H1 (cell line): ENCODE results near the gene C17orf114.

Experiments
- CTCF ChIA-PET: fragments of 300-600 bp; sonication (Branson Sonifier 250); formaldehyde crosslinking; loops from one replicate; lab custom pipeline; 2021; ENCODE audit not compliant: partially characterized antibody; lab: Charles Lee
- POLR2A ChIA-PET: fragments of 300-600 bp; sonication (Branson Sonifier 250); formaldehyde crosslinking; loops from one replicate; lab custom pipeline; 2021; ENCODE audit warnings: inconsistent platforms; ENCODE audit not compliant: partially characterized antibody; lab: Charles Lee
- DNase-seq, 2 experiments: peaks; one replicate each; pipeline versions ENCODE4 v3.0.0 to v3.0.0-alpha.2; 2010 to 2022; ENCODE audit warnings: low spot score in 2 of 2, low read depth in 1 of 2, mixed read lengths in 1 of 2
- FAIRE-seq: peaks from 2 replicates; lab custom pipeline; 2011; peaks lifted over from hg19 to GRCh38; lab: Jason Lieb, UNC
- H2AFZ ChIP-seq: 2 replicates; pipeline ENCODE4 v1.8.1; 2012; ENCODE audit warnings: low read length, inconsistent platforms
- H2AK5ac ChIP-seq: 2 replicates; pipeline ENCODE4 v1.6.1; 2013; ENCODE audit warnings: low read depth, low read length
- H2BK120ac ChIP-seq: replicated peaks from 2 replicates; pipeline ENCODE3; 2013; ENCODE audit warnings: low read depth, low read length, inconsistent platforms
- H2BK12ac ChIP-seq: 2 replicates; pipeline ENCODE4 v1.6.1; 2013; ENCODE audit warnings: low read depth, low read length
- H2BK15ac ChIP-seq: 2 replicates; pipeline ENCODE4 v1.6.1; 2013; ENCODE audit warnings: low read length
- H2BK20ac ChIP-seq: 2 replicates; pipeline ENCODE4 v1.6.1; 2013; ENCODE audit warnings: low read length
- H2BK5ac ChIP-seq: 2 replicates; pipeline ENCODE4 v1.6.1; 2013; ENCODE audit warnings: low read depth, low read length
- H3K14ac ChIP-seq: 2 replicates; pipeline ENCODE4 v1.6.1; 2013; ENCODE audit warnings: inconsistent platforms; ENCODE audit not compliant: insufficient read length
- H3K18ac ChIP-seq: 2 replicates; pipeline ENCODE4 v1.6.1; 2013; ENCODE audit warnings: low read length; ENCODE audit errors: extremely low read depth
- H3K23ac ChIP-seq: 2 replicates; pipeline ENCODE4 v1.6.1; 2013; ENCODE audit warnings: inconsistent platforms; ENCODE audit not compliant: insufficient read length
- H3K23me2 ChIP-seq: 2 replicates; pipeline ENCODE4 v1.6.1; 2013; ENCODE audit warnings: low read depth, low read length
- H3K27ac ChIP-seq: 2 replicates; pipeline ENCODE4 v1.6.1; 2011; ENCODE audit warnings: low read depth, low read length, inconsistent platforms
- H3K27me3 ChIP-seq, 4 experiments: replicated peaks in 1 of 4; 1 replicate in 1 of 4; 2 replicates in 3 of 4; pipeline versions ENCODE4 v1.6.1 to v1.8.1; 2011 to 2013; ENCODE audit warnings: low read length in 3 of 4, mild to moderate bottlenecking in 3 of 4, inconsistent platforms in 2 of 4, mixed read lengths in 2 of 4, moderate library complexity in 1 of 4; ENCODE audit not compliant: control insufficient read depth in 3 of 4, insufficient read depth in 3 of 4; ENCODE audit errors: extremely low read depth in 1 of 4
- H3K36me3 ChIP-seq, 4 experiments: 2 replicates each; pipeline versions ENCODE4 v1.6.1 to v1.8.1; 2011 to 2013; ENCODE audit warnings: mild to moderate bottlenecking in 4 of 4, low read length in 3 of 4, moderate library complexity in 2 of 4, control low read depth in 1 of 4, inconsistent platforms in 1 of 4; ENCODE audit not compliant: insufficient read depth in 4 of 4, control insufficient read depth in 2 of 4
- H3K4ac ChIP-seq: replicated peaks from 2 replicates; pipeline ENCODE3; 2013; ENCODE audit warnings: low read length, low read depth, mixed read lengths, inconsistent platforms; ENCODE audit not compliant: insufficient read length
- H3K4me1 ChIP-seq, 4 experiments: replicated peaks in 1 of 4; 1 replicate in 1 of 4; 2 replicates in 3 of 4; pipeline versions ENCODE4 v1.6.1 to v1.8.1; 2011 to 2013; ENCODE audit warnings: low read length in 3 of 4, inconsistent platforms in 2 of 4, mixed read lengths in 1 of 4; ENCODE audit not compliant: insufficient read depth in 4 of 4, control insufficient read depth in 3 of 4
- H3K4me2 ChIP-seq, 2 experiments: 2 replicates each; pipeline versions ENCODE4 v1.6.1 to v1.8.1; 2011 to 2013; ENCODE audit warnings: low read depth in 2 of 2, low read length in 2 of 2, control low read depth in 1 of 2, inconsistent platforms in 1 of 2, mild to moderate bottlenecking in 1 of 2; ENCODE audit not compliant: insufficient read depth in 1 of 2
- H3K4me3 ChIP-seq, 4 experiments: fragments of 200-600, 300-600 bp in 1 of 4; sonication (generic), shearing (Covaris generic), sonication (Bioruptor Twin) in 1 of 4; 2 replicates each; pipeline versions ENCODE4 v1.5.1 to v1.8.1; 2011 to 2016; ENCODE audit warnings: low read length in 4 of 4, low read depth in 3 of 4, control low read depth in 2 of 4, inconsistent platforms in 2 of 4, mild to moderate bottlenecking in 2 of 4, mixed read lengths in 1 of 4, moderate library complexity in 1 of 4; ENCODE audit not compliant: insufficient read depth in 2 of 4; ENCODE audit errors: extremely low read depth in 1 of 4
- H3K56ac ChIP-seq: replicated peaks from 2 replicates; pipeline ENCODE3; 2013; ENCODE audit warnings: low read depth, mild to moderate bottlenecking, mixed read lengths, low read length, inconsistent platforms; ENCODE audit not compliant: insufficient read length
- H3K79me1 ChIP-seq: 2 replicates; pipeline ENCODE4 v1.6.1; 2013; ENCODE audit warnings: low read depth, low read length, control low read depth
- H3K79me2 ChIP-seq, 2 experiments: 2 replicates each; pipeline versions ENCODE4 v1.6.1 to v1.8.1; 2012 to 2013; ENCODE audit warnings: low read length in 2 of 2, mild to moderate bottlenecking in 2 of 2, inconsistent platforms in 1 of 2; ENCODE audit not compliant: insufficient read depth in 2 of 2, control insufficient read depth in 1 of 2
- H3K9ac ChIP-seq, 4 experiments: replicated peaks in 1 of 4; 1 replicate in 1 of 4; 2 replicates in 3 of 4; pipeline versions ENCODE4 v1.6.1 to v1.8.1; 2011 to 2013; ENCODE audit warnings: low read depth in 3 of 4, low read length in 3 of 4, control low read depth in 2 of 4, mild to moderate bottlenecking in 2 of 4, moderate library complexity in 2 of 4, inconsistent platforms in 1 of 4; ENCODE audit errors: extremely low read depth in 1 of 4
- H3K9me3 ChIP-seq, 2 experiments: 2 replicates each; pipeline versions ENCODE4 v1.6.1 to v1.8.1; 2012 to 2013; ENCODE audit warnings: mild to moderate bottlenecking in 2 of 2, moderate library complexity in 2 of 2, control low read depth in 1 of 2, inconsistent platforms in 1 of 2, low read depth in 1 of 2, low read length in 1 of 2, mixed read lengths in 1 of 2; ENCODE audit not compliant: insufficient read depth in 2 of 2
- H4K20me1 ChIP-seq, 2 experiments: replicated peaks in 1 of 2; 2 replicates each; pipeline versions ENCODE3 to v1.8.1; 2011 to 2013; ENCODE audit warnings: inconsistent platforms in 2 of 2, low read length in 2 of 2, mild to moderate bottlenecking in 1 of 2; ENCODE audit not compliant: insufficient read depth in 2 of 2, control insufficient read depth in 1 of 2
- H4K5ac ChIP-seq: 2 replicates; pipeline ENCODE4 v1.6.1; 2013; ENCODE audit warnings: low read length, low read depth, mixed read lengths, inconsistent platforms; ENCODE audit not compliant: insufficient read length
- H4K8ac ChIP-seq: 2 replicates; pipeline ENCODE4 v1.8.0; 2013; ENCODE audit warnings: mild to moderate bottlenecking, moderate library complexity, low read length, inconsistent platforms; ENCODE audit not compliant: insufficient read depth; ENCODE audit errors: extremely low read depth
- H4K91ac ChIP-seq: replicated peaks from 2 replicates; pipeline ENCODE3; 2013; ENCODE audit warnings: low read length, mixed read lengths, inconsistent platforms; ENCODE audit not compliant: insufficient read length
- HDAC2 ChIP-seq, 2 experiments: fragments of 300-600 bp in 1 of 2; sonication (generic) in 1 of 2; IDR thresholded peaks; 2 replicates each; pipeline ENCODE4 v1.6.1; 2011 to 2012; ENCODE audit warnings: low read depth in 2 of 2, low read length in 2 of 2, mild to moderate bottlenecking in 2 of 2, moderate library complexity in 2 of 2, borderline replicate concordance in 1 of 2, inconsistent platforms in 1 of 2
- NRF1 ChIP-seq: IDR thresholded peaks from 2 replicates; pipeline ENCODE4 v1.6.1; 2011; ENCODE audit warnings: mild to moderate bottlenecking, low read depth, low read length, improper control_type of control experiment
- RAD21 ChIP-seq, 2 experiments: IDR thresholded peaks in 1 of 2; conservative IDR thresholded peaks in 1 of 2; 2 replicates each; pipeline ENCODE4 v1.6.1; 2011; ENCODE audit warnings: low read depth in 2 of 2, low read length in 2 of 2, improper control_type of control experiment in 1 of 2, inconsistent platforms in 1 of 2, mild to moderate bottlenecking in 1 of 2, moderate library complexity in 1 of 2
- RBBP5 ChIP-seq: IDR thresholded peaks from 2 replicates; pipeline ENCODE4 v1.7.1; 2012; ENCODE audit warnings: low read depth, mild to moderate bottlenecking, inconsistent platforms, low read length, moderate library complexity, borderline replicate concordance
- RNF2 ChIP-seq: fragments of 200-900, 300-1000 bp; sonication (generic); IDR thresholded peaks from 2 replicates; pipeline ENCODE4 v1.7.1; 2016; ENCODE audit warnings: borderline replicate concordance, low read depth, mild to moderate bottlenecking, antibody characterized with exemption, low read length; ENCODE audit not compliant: poor library complexity, severe bottlenecking; ENCODE audit errors: missing control alignments
- RXRA ChIP-seq: IDR thresholded peaks from 2 replicates; pipeline ENCODE4 v1.6.1; 2011; ENCODE audit warnings: low read depth, mild to moderate bottlenecking, low read length, moderate library complexity; ENCODE audit not compliant: insufficient read depth
- SP2 ChIP-seq: IDR thresholded peaks from 2 replicates; pipeline ENCODE4 v1.6.1; 2012; ENCODE audit warnings: mild to moderate bottlenecking, low read length, inconsistent platforms
- WGBS, 2 experiments: shearing (Covaris generic) in 1 of 2; methylation state at CpG; one replicate each; pipeline versions ENCODE4 v1.1.6 to v1.1.7; 2013 to 2015; ENCODE audit warnings: low lambda C conversion rate in 2 of 2, mixed read lengths in 2 of 2, inconsistent platforms in 1 of 2, low coverage in 1 of 2, missing lambda C conversion rate in 1 of 2; ENCODE audit not compliant: insufficient replicate concordance in 2 of 2, insufficient coverage in 1 of 2, insufficient read length in 1 of 2; ENCODE audit errors: extremely low coverage in 1 of 2, missing lambda C conversion rate in 1 of 2; 5-methylcytosine and 5-hydroxymethylcytosine counted together

The C17orf114 gene

GRCh38 chr17:4795168-4795567 is 7.0 kb downstream of the C17orf114 start:
- Histone ChIP-seq H2AFZ (no peak overlapping the region), H4K20me1 (peaks cover 0 to 4% of the 10 kb centered on the region in 2 experiments), H3K23ac (no peak overlapping the region), H2BK120ac (no peak overlapping the region), H3K27me3 (peaks cover 0 to 9% (median 4%) of the 10 kb centered on the region in 4 experiments; a peak in 6 of 7 replicates), H3K4me3 (no peak overlapping the region), H3K56ac (no peak overlapping the region), H3K4me1 (peaks cover 0 to 3% (median 2%) of the 10 kb centered on the region in 4 experiments; a peak in 5 of 7 replicates), H2BK20ac (no peak overlapping the region), H3K4me2 (no peak overlapping the region), H2BK15ac (no peak overlapping the region), H3K79me1 (peaks cover 7% of the 10 kb centered on the region), H3K79me2 (peaks cover 0 to 19% of the 10 kb centered on the region in 2 experiments; a peak in 2 of 4 replicates), H3K36me3 (peaks cover 0 to 20% (median 12%) of the 10 kb centered on the region in 4 experiments; a peak in 7 of 8 replicates), H3K9ac (no peak overlapping the region), H3K14ac (no peak overlapping the region), H3K18ac (no peak overlapping the region), H3K9me3 (no peaks in the 10 kb centered on the region), H2AK5ac (no peak overlapping the region), H4K91ac (no peak overlapping the region)
- FAIRE-seq = no peak
- DNase-seq = no peak
- POLR2A ChIA-PET = no interaction called here
- WGBS, 2 experiments = 94% methylated on average over 1 of the region's 1 CpG; no CpG with 5 or more reads in 1 of the 2 experiments
- TF ChIP-seq HDAC2 (IDR thresholded peaks at IDR 0.05; ENCODE audit: borderline replicate concordance in 1 of 2, low read depth in 2 of 2, low read length in 2 of 2) (no peak), RAD21 (IDR thresholded peaks at IDR 0.05 in 1 of 2, conservative IDR thresholded peaks at IDR 0.05 in 1 of 2; ENCODE audit: low read depth in 2 of 2, low read length in 2 of 2) (no peak), NRF1 (no peak), RXRA (no peak), RNF2 (no peak), SP2 (no peak), RBBP5 (no peak)
- TF ChIP-seq, all 59 proteins: peak for 0
- no peak overlapping the region for H2BK5ac ChIP-seq
- no peak overlapping the region for H2BK12ac ChIP-seq
- no peak overlapping the region for H3K4ac ChIP-seq
- peaks cover 10% of the 10 kb centered on the region for H3K23me2 ChIP-seq
- H4K8ac ChIP-seq = no peak overlapping the region
- H3K27ac ChIP-seq = no peak overlapping the region
- H4K5ac ChIP-seq = no peak overlapping the region
- CTCF ChIA-PET = interaction anchor here (0.5 kb wide), 1 partner anchor 124 kb away, joined by 3 read pairs; no protein-coding TSS in a partner anchor
